HG03342 (cell line): ENCODE data around the gene POU3F1.
A peak's percentile ranks its signal among the peaks of the same experiment; 100 is the strongest.

Experiments used
- ATAC-seq: cut with Tn5 transposase; IDR thresholded peaks from one replicate; pipeline ENCODE4 v1.9.1; 2021; ENCODE audit warnings: mild to moderate bottlenecking, moderate library complexity; ENCODE audit not compliant: unreplicated experiment

Gene POU3F1

GRCh38 chr1:38074302-38074677 is 27.7 kb upstream of the POU3F1 start:
- ATAC-seq: no peak

- ATAC-seq: no peak
Measured at GRCh38 chr1:38073534-38074301, 27.1 kb upstream of the POU3F1 start.

- ATAC-seq: no peak
Measured at GRCh38 chr1:38072858-38073257, 26.3 kb upstream of the POU3F1 start.

- no peak for ATAC-seq
Measured at GRCh38 chr1:38071312-38072256, 25.0 kb upstream of the POU3F1 start.

- no peak for ATAC-seq
Measured at GRCh38 chr1:38068980-38069340, 22.4 kb upstream of the POU3F1 start.

GRCh38 chr1:38068220-38068979 is 21.8 kb upstream of the POU3F1 start:
- no peak for ATAC-seq

GRCh38 chr1:38064197-38064903 is 17.8 kb upstream of the POU3F1 start:
- ATAC-seq: no peak

GRCh38 chr1:38063616-38064015 is 17.0 kb upstream of the POU3F1 start:
- ATAC-seq: no peak

GRCh38 chr1:38062361-38063288 is 16.0 kb upstream of the POU3F1 start:
- ATAC-seq: no peak

- ATAC-seq: peak; percentile 60
Measured at GRCh38 chr1:38061883-38062328, 15.3 kb upstream of the POU3F1 start.

GRCh38 chr1:38061290-38061689 is 14.7 kb upstream of the POU3F1 start:
- ATAC-seq: no peak

- no peak for ATAC-seq
Measured at GRCh38 chr1:38060498-38060897, 13.9 kb upstream of the POU3F1 start.

GRCh38 chr1:38059635-38060250 is 13.2 kb upstream of the POU3F1 start:
- no peak for ATAC-seq

- ATAC-seq: no peak
Measured at GRCh38 chr1:38055965-38056364, 9.4 kb upstream of the POU3F1 start.

GRCh38 chr1:38055398-38055797 is 8.8 kb upstream of the POU3F1 start:
- ATAC-seq: no peak

- ATAC-seq: no peak
Measured at GRCh38 chr1:38053416-38054091, 7.0 kb upstream of the POU3F1 start.

- peak; percentile 58 for ATAC-seq
Measured at GRCh38 chr1:38052750-38053415, 6.3 kb upstream of the POU3F1 start.

- ATAC-seq: no peak
Measured at GRCh38 chr1:38051079-38051543, 4.5 kb upstream of the POU3F1 start.
